NCI-H2227 treated with DMSO at 0.1 percent for 48 hours (cell line): ENCODE data around the gene KIF21B.

Experiments
- DNase-seq: peaks from one replicate; lab custom pipeline; 2025; lab: John Stamatoyannopoulos, UW

The KIF21B gene

GRCh38 chr1:201042779-201043461, 19.4 kb upstream of the KIF21B start:
- peak; percentile 39 for DNase-seq

DNA sequence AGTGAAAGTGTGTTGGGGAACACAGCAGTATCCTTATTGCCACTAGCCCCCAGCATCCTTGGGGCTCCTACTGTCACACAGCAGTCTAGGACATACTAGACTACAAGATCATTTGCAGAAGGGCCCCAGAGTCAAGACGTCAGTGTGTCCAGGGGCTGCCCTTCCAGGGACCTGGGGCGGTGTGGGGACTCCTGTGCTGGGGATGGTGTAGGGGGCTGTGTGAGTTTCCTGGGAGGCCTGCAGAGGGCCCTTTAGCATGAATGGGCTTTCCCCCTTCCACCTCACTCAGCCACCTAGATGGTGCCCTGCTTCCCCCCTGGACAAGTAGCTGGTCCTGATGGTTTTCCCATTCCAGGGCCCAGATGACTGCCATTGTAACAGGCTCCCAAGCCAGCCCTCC, 17.5 kb upstream of the KIF21B start:
- no peak for DNase-seq

DNA sequence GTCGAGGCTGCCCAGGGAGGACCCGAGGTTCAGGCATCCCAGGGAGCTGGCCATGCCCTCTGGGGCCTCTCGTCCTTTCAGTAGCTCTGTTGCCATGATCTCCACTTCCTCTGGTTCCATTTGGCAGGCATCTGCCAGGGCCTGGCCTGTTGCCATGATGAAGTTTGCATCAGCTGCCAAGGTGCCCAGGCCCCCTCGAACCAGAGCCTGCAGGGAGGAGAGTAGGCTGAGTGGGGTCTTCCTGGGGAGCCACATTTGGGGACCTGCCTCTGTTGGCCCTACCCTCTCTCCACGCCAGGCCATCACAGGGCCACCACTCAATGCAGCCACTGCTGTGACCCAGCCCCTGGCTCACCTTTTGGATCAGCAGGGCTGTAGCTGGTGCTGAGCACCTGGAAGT, 16.4 kb upstream of the KIF21B start:
- no peak for DNase-seq

DNA sequence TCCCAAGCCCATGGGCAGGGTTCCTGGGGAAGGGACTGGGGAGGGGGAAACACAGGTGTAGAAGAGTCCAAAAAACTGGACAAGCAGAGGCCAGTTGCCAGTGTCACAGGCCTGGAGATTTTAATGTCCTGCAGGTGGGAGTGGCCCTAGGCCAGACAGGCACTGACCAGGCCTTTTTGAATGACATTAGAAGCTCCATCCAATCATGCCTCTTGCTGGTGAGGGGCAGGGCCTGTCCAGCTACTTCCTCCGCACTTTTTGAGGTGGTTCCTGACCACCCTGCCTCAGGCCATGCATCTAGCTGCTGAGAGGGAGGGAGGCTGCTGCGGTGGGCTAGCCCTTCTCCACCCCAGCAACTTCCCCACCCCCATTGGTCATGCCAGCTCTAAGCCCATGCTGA, 15.9 kb upstream of the KIF21B start:
- DNase-seq: no peak

- peak; percentile 33 for DNase-seq
These were observed 14.8 kb upstream of the KIF21B start for GRCh38 chr1:201038186-201038876.

DNA sequence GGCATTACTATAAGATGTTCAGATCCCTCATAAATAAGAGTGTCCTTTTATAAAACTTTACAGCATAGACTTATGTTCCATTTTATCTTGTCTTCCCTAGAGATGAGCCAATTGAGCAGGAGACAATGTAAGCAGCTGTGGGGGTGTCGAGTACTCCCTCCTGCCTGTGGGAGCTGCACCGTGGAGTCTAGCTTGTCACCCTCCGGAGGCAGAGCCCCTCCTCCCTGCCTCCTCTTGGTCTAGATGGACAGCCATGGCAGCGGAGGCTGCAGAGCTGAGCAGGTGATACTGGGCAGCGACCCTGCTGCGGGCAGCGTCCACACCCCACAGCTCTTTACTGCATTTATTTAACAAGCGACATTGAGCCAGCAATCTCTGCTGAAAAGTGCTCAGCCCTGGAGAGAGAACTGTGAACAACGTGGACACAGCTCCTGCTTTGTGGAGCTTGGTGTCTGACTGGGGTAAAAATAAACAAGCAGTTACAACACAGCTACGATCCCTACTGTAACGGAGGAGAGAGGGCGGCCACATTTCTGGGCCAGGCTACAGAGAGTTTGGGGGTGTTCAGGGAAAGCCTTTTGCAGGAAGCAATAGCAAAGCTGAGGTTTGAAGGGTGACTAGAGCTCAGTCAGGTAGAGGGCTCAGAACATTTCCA, 12.8 kb upstream of the KIF21B start:
- DNase-seq: no peak

DNA sequence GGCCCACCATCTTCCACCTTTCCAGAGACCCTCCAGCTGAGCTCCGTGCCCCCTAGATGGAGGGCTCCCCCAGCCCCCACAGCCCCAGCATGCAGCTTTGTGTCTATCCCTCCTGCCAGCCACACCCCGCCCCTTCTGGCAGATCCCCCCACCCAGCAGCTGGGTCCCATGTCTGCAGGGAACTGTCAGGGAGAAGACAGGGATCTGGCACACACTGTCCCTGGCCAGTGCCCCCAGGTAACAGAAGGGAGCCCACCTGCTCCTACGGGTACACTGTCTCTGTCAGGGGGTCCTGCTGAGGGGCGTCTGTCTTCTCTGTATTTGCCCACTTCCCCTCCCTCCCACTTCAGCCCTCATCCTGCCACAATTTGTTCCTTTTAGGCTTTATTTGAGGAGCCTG, 11.2 kb upstream of the KIF21B start:
- no peak for DNase-seq

DNA sequence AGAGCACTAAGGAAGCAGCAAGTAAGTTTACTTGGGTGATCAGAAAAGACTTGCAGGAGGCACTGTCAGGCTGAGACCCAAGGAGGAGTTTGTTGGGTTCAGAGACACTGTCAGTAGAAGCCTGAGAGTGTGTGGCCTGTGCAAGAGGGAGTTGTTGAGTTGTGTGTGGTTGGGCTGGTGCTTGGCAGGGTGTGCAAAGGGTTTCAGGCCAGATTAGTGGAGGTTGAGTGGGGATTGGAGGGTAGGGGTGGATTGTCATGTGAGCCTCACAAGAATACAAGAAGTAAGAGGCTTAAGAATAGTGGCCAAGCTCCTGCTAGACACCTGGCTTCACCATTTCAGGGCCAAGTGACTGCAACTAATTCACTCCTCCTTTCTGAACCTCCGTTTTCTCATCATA, 8.9 kb upstream of the KIF21B start:
- DNase-seq: no peak

DNA sequence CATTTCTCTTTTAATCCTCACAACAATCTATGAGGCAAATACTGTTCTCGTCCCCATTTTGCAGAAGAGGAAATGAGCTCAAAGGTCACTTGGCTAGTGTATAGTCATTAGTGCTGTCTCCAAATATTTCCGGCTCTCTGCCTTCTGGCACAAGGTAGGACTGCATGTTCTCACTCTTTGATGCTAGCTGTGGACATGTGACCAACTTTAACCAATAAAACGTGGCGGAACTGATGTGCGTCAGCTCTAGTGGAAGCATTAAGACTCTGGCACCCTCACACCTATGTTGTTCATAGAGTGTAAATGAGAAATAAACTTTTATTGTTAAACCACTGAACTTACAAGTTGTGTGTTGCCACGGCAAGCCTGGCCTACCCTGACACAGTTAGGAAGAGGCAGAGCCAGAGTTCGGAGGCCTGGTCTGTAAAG, 5.0 kb upstream of the KIF21B start:
- DNase-seq: no peak

GRCh38 chr1:201026836-201027235, 3.3 kb upstream of the KIF21B start:
- no peak for DNase-seq

DNA sequence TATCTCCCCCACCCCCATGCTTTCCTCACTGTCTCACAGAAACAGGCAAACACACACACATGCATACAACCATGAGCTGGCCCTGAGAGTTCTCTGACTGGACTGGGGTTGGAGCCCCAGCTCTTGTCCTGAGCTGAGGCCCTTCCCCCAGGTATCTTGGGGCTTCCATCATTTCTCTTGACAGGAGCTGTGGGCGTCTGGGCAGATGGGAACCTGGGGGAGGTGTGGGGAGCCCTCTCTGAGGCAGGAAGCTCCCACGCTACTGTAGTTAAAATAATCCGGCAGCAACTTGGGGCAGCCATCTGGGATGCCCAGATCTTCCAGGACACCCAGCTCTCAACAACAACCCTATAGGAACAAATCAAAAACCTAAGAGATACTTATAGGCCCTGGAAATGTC, 2.7 kb upstream of the KIF21B start:
- no peak for DNase-seq

DNA sequence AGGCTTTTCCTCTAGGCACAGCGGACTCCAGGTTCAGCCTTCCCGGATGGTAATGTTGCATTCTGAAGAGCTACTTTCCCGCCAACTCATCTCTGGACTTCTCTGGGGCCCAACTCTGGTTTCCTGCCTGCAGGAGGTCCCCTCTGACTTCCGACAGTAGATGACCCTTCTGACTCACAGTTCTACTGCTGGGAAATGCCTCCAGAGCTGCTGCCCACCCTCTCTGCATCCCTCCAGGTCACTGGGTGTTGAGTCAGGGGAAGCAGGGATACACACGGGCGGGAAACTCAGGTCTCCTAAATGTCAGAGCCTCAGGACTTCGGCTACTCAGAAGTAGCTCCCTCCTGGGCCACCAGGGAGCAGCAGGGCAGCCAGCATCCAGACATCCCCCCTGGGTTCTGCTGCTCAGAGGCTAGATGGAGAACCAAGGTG, 2.1 kb upstream of the KIF21B start:
- DNase-seq: no peak

DNA sequence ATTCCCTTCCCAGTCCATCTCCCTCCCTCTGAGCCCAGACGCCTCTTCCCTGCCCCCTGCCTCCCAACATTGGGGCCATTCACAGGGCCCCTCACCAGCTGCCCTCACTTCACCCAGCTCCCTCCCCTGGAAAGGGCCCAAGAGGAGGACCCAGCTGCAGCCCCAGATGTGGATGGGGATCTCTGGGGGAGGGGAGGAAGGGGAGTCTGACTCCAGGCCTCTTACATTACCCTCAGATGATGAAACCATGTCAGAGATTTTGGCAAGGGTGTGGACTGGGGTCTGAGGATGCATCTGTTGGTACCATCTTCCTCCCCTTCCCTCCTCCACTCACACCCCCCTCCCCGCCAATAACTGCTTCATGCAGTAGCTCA, 1.1 kb upstream of the KIF21B start:
- no peak for DNase-seq

GRCh38 chr1:201023920-201024624, 558 bp upstream of the KIF21B start:
- no peak for DNase-seq

GRCh38 chr1:201022820-201023516, 546 bp downstream of the KIF21B start:
- no peak for DNase-seq

- DNase-seq: no peak
These were observed 1.1 kb downstream of the KIF21B start for GRCh38 chr1:201022493-201022819.

DNA sequence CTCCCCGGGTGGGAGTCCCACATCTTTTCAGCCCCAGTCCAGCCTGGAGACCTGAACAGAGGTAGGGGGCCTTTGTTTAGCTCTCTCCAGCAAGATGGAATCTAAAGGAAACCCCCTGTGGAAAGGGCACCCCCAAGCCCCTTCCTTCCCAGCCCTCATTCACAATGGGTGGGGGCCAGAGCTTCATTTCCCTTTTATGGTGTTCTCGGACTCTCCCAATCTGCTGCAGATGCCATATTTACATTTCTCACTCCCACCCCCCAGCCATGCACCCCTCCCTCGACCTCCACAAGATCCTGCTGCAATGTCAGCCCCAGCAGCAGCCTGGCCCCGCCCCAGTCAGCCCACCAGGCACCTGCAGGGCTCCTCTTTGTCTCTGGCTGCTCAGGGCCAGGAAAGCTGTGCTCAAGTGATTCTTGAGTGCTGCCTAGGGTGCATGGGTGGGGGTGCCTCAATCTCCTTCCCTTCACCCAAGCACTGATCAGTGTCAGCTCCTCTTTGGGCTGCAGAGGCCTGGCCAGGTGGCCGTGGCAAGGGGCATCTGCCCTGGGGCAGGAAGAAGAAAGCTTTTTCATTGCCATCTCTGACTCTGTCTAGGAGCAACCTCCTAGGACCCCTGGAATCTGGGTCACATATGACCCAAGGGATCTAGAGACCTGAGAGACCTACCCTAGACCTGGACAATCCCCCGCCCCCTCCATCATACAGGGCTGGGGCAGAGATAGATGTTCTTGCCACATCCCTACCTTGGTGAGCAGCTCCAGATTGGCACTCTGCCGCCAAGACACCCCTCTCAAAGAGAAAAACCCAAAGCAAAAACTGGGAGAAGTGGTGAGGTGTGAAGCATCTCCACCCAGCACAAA, 1.7 kb downstream of the KIF21B start:
- DNase-seq: no peak

- peak; percentile 39 for DNase-seq
These were observed 2.5 kb downstream of the KIF21B start for GRCh38 chr1:201020721-201021629.

- DNase-seq: no peak
These were observed 3.4 kb downstream of the KIF21B start for GRCh38 chr1:201020040-201020591.
